Esophagus squamous epithelium (tissue), 5 donors: Measurements from ENCODE around the gene PGGT1B. TPM values are rescaled to one million over a fixed set of nuclear protein-coding genes. Genes with fewer than 3 reads are reported as not detected.

Experiments used
- DNase-seq: peaks from one replicate; lab custom pipeline; 2025; lab: John Stamatoyannopoulos, UW
- H3K27ac ChIP-seq, 4 donors: fragments of 200-600 bp; sonication (generic); one replicate each; pipeline ENCODE4 v1.5.1; 2016 to 2019; ENCODE audit warnings: mild to moderate bottlenecking in 1 of 4
- H3K27me3 ChIP-seq, 4 donors: fragments of 200-600 bp; sonication (generic); 1 replicate in 3 of 4; 2 replicates in 1 of 4; pipeline versions ENCODE4 v1.5.1 to v1.6.0; 2017 to 2021; ENCODE audit warnings: antibody characterized with exemption in 1 of 4
- H3K36me3 ChIP-seq, 3 donors: fragments of 200-600 bp; sonication (generic); one replicate each; pipeline ENCODE4 v1.5.1; 2016 to 2019
- H3K4me1 ChIP-seq, 3 donors: fragments of 200-600 bp; sonication (generic); one replicate each; pipeline ENCODE4 v1.5.1; 2017 to 2019
- H3K4me3 ChIP-seq, 4 donors: fragments of 200-600 bp; sonication (generic); 1 replicate in 3 of 4; 2 replicates in 1 of 4; pipeline ENCODE4 v1.5.1; 2016 to 2019; ENCODE audit warnings: mild to moderate bottlenecking in 2 of 4, moderate library complexity in 1 of 4
- H3K9me3 ChIP-seq, 3 donors: fragments of 200-600 bp; sonication (generic); one replicate each; pipeline ENCODE4 v1.5.1; 2016 to 2019
- POLR2A ChIP-seq, 4 donors: fragments of 450-650 bp; IDR thresholded peaks; one replicate each; pipeline ENCODE4 v1.6.1; 2017; ENCODE audit warnings: antibody characterized with exemption in 4 of 4, mild to moderate bottlenecking in 4 of 4, moderate library complexity in 3 of 4
- WGBS, 2 donors: methylation state at CpG; one replicate each; pipeline ENCODE4 v1.1.5; 2018; 5-methylcytosine and 5-hydroxymethylcytosine counted together
- intact Hi-C: fragments of 100-400 bp; cut with DNase I; formaldehyde crosslinking; loops from one replicate; pipeline ENCODE4 v1.15.0; 2022
- total RNA-seq, 4 donors: library from RNA; depleted of rRNA; stranded (reverse); fragments of >200 nt; gene quantifications; one replicate each; pipeline ENCODE4 v1.1.0, GENCODE V29; 2016
- TF ChIP-seq, protein P1 (sequence below), 6 experiments: fragments of 450-650 bp in 4 of 6; fragments of 200-600 bp in 2 of 6; sonication (generic) in 2 of 6; IDR thresholded peaks; one replicate each; pipeline ENCODE4 v1.5.1; 2016 to 2019; ENCODE audit warnings: antibody characterized with exemption in 6 of 6, mild to moderate bottlenecking in 4 of 6, moderate library complexity in 4 of 6
- donor health status: DM: yes; HTN: yes; CAD: no.

The PGGT1B gene
- total RNA-seq, 4 donors from 2014 or later: 11.3 to 15.7 (median 13.6) TPM

DNA sequence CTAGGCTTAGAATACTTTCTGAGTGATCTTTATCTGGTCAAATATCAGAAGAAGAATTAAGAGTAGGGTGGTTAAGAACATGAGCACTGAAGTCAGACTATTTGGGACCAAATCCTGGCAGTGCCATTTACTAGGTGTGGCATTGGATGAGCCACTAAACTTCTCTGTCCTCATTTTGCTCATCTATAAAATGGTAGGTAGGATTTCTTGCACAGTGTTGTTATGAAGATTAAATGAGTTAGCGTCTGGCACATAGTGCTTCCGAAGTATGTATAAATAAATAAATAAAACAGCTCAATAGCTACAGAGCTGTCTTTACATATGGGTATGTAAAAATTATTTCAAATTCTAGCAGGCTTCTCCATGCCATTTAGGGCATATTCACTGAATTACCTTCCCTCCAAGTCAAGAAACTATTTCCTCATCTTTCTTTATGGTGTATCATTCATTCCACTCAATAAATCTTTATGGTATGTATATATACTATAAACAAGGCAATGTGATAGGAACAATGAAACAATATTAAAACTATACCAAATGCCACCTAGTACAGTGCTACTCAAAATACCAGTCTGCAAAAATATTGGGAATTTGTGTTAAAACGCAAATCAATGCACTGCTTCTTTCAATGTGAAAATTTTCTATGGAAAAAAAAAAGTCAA is 9.8 kb upstream of the PGGT1B start:
- H3K36me3 ChIP-seq: peaks cover 0 to 51% (median 0%) of the 10 kb centered on the region in 3 donors
- intact Hi-C loops: no loop called here
- H3K27ac ChIP-seq: no peak overlapping the region

DNA sequence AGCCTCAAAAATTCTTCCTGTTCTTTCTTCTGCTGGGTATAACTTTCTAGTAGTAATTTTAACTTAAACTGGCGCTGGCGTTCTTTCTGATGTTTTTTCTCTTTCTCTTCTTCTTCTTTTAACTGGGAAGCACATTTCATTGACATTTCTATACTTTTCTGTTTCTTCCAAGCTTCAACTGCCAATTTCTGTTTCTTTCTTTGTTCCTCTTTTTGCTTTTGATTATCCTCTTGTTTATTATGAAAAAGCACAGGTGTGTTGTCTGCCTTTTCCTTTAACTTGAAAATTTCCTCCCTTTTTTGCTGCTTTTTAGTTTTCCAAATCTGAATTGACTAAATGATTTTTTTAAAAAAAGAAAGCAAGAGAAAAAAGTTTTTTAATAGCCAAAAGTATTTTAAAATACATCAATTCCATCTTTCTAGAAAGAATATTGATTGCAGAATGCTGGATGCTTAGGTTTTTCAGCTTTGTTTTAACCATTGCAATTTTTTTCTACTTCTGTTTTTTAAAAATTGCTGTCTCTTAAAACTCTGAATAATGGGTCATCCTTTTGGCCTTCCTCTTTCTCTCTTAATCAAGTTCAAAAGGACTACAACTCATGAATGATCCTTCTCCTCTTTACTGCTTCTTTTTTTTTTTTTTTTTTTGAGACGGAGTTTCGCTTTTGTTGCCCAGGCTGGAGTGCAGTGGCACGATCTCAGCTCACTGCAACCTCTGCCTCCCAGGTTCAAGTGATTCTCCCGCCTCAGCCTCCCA is 8.8 kb upstream of the PGGT1B start:
- H3K4me1 ChIP-seq: no peaks in the 10 kb centered on the region
- no peak overlapping the region for H3K4me3 ChIP-seq
- H3K9me3 ChIP-seq: no peaks in the 10 kb centered on the region
- no peak for DNase-seq
- no peaks in the 10 kb centered on the region for H3K27me3 ChIP-seq
- no peak for TF ChIP-seq POLR2A (IDR thresholded peaks at IDR 0.05)
- TF ChIP-seq, protein P1, sequence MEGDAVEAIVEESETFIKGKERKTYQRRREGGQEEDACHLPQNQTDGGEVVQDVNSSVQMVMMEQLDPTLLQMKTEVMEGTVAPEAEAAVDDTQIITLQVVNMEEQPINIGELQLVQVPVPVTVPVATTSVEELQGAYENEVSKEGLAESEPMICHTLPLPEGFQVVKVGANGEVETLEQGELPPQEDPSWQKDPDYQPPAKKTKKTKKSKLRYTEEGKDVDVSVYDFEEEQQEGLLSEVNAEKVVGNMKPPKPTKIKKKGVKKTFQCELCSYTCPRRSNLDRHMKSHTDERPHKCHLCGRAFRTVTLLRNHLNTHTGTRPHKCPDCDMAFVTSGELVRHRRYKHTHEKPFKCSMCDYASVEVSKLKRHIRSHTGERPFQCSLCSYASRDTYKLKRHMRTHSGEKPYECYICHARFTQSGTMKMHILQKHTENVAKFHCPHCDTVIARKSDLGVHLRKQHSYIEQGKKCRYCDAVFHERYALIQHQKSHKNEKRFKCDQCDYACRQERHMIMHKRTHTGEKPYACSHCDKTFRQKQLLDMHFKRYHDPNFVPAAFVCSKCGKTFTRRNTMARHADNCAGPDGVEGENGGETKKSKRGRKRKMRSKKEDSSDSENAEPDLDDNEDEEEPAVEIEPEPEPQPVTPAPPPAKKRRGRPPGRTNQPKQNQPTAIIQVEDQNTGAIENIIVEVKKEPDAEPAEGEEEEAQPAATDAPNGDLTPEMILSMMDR (IDR thresholded peaks at IDR 0.05): no peak
- 75 to 96% methylated on average over 6 of the region's 6 CpGs for WGBS, 2 donors
- intact Hi-C loops: no loop called here
- peaks cover 0 to 54% (median 0%) of the 10 kb centered on the region in 3 donors for H3K36me3 ChIP-seq
- H3K27ac ChIP-seq: no peak overlapping the region

More for the DNA sequence above, 9.8 kb upstream of the PGGT1B start:
- no peak for DNase-seq
- Histone ChIP-seq H3K4me3 (no peak overlapping the region), H3K4me1 (no peaks in the 10 kb centered on the region), H3K9me3 (no peaks in the 10 kb centered on the region), H3K27me3 (no peaks in the 10 kb centered on the region)
- WGBS, 2 donors: 84 to 93% methylated on average over 3 of the region's 3 CpGs
- TF ChIP-seq POLR2A (IDR thresholded peaks at IDR 0.05): no peak
- TF ChIP-seq, protein P1 (IDR thresholded peaks at IDR 0.05): no peak

DNA sequence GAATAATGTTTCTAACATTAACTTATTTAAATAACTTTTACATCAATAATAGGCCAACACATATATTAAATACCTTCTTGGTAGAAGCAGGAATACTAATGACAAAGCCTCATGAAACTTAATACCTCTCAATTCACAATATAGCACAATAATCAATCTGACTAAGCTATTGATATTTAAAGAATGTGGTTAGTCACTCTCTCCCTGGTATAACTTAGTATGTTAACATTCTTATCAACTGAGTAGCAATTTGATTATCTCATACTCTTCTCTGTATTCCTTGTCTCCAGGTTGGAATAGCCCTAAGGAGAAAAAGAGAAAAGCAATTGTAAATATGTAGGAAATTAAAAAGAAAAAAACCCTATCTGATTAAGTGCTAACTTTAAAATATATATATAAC is 4.9 kb upstream of the PGGT1B start:
- Histone ChIP-seq H3K27me3 (no peaks in the 10 kb centered on the region), H3K4me3 (no peak overlapping the region), H3K4me1 (peaks cover 0 to 7% (median 0%) of the 10 kb centered on the region in 3 donors), H3K27ac (no peak overlapping the region), H3K9me3 (no peaks in the 10 kb centered on the region), H3K36me3 (peaks cover 0 to 31% (median 0%) of the 10 kb centered on the region in 3 donors)
- DNase-seq: no peak
- intact Hi-C loops: no loop called here
- TF ChIP-seq, protein P1 (IDR thresholded peaks at IDR 0.05): no peak
- no peak for TF ChIP-seq POLR2A (IDR thresholded peaks at IDR 0.05)

DNA sequence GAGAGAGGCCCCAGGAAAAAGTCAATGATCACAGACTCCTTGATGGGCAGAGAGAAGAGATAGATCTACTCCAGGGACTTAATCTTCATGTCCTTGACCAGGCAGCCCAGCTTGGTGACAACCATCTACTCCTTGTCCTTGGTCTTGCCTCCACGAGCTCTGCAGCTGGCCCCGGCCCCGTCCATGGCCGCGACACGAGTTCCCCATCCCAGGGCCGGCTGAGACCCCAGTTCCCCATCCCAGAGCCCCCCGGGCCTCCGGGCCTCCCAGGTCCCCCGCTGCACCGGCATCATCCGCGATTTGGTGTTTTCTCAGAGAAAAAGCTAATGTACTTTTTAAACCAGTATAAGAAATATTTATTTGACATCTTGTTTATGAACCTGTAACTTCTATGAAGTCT is 2.5 kb upstream of the PGGT1B start:
- TF ChIP-seq POLR2A (IDR thresholded peaks at IDR 0.05): no peak
- TF ChIP-seq, protein P1 (IDR thresholded peaks at IDR 0.05): no peak
- peaks cover 6 to 25% (median 12%) of the 10 kb centered on the region in 3 donors for H3K4me1 ChIP-seq
- 93 to 99% methylated on average over 11 to 12 of the region's 13 CpGs for WGBS, 2 donors
- no peak overlapping the region for H3K27ac ChIP-seq
- H3K9me3 ChIP-seq: no peaks in the 10 kb centered on the region
- no peak for DNase-seq
- H3K27me3 ChIP-seq: no peaks in the 10 kb centered on the region
- intact Hi-C loops: no loop called here
- H3K4me3 ChIP-seq: no peak overlapping the region
- peaks cover 0 to 20% (median 0%) of the 10 kb centered on the region in 3 donors for H3K36me3 ChIP-seq

DNA sequence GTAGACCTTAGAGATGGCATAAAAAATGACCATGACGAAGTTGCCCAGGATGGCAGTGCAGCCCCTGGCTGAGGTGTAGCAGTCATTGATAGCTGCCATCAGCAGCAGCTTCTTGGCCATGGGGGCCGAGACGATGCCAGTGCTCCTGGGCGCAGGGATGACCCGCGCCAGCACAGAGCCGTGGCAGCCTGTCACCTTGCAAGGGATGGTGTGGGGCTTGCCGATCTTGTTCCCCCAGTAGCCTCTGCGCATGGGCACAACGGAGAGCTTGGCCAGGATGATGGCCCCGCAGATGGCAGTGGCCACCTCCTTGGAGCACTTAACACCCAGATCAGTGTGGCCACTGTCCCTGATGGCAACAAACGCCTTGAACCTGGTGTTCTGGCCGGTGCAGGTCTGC is 2.1 kb upstream of the PGGT1B start:
- DNase-seq: no peak
- intact Hi-C loops: no loop called here

More for the DNA sequence above, 2.1 kb upstream of the PGGT1B start:
- TF ChIP-seq, protein P1 (IDR thresholded peaks at IDR 0.05): no peak
- Histone ChIP-seq H3K4me1 (peaks cover 6 to 29% (median 12%) of the 10 kb centered on the region in 3 donors), H3K27ac (no peak overlapping the region), H3K9me3 (no peaks in the 10 kb centered on the region), H3K27me3 (no peaks in the 10 kb centered on the region), H3K4me3 (no peak overlapping the region), H3K36me3 (peaks cover 0 to 20% (median 0%) of the 10 kb centered on the region in 3 donors)
- 95 to 100% methylated on average over 2 to 7 of the region's 13 CpGs for WGBS, 2 donors
